RWPE2 (cell line): Measurements from ENCODE around the gene TARBP1.

ENCODE experiments used
- ATAC-seq: fragments of 200-7000 bp; cut with Tn5 transposase; 3 replicates; pipeline ENCODE4 v1.9.1; 2021; ENCODE audit warnings: low read depth
- DNase-seq: peaks from one replicate; pipeline ENCODE4 v3.0.0-alpha.2; 2020; ENCODE audit warnings: low spot score
- H3K27ac ChIP-seq: fragments of 450-650 bp; 2 replicates; pipeline ENCODE4 v1.5.1; 2017; ENCODE audit warnings: mild to moderate bottlenecking; ENCODE audit not compliant: poor library complexity, severe bottlenecking
- H3K27me3 ChIP-seq: fragments of 250-450 bp; sonication (Bioruptor Pico); 2 replicates; pipeline ENCODE4 v1.5.1; 2021; ENCODE audit warnings: mild to moderate bottlenecking, moderate library complexity; ENCODE audit not compliant: insufficient read depth, poor library complexity, severe bottlenecking
- H3K36me3 ChIP-seq: fragments of 250-450 bp; sonication (Bioruptor Pico); 2 replicates; pipeline ENCODE4 v1.5.1; 2020; ENCODE audit warnings: low read depth, mild to moderate bottlenecking, moderate library complexity
- H3K4me1 ChIP-seq: fragments of 250-450 bp; sonication (Bioruptor Pico); 2 replicates; pipeline ENCODE4 v1.5.1; 2021; ENCODE audit warnings: mild to moderate bottlenecking, moderate library complexity; ENCODE audit not compliant: insufficient read depth, poor library complexity, severe bottlenecking
- H3K4me3 ChIP-seq: fragments of 250-450 bp; sonication (Bioruptor Pico); 2 replicates; pipeline ENCODE4 v1.5.1; 2021; ENCODE audit warnings: mild to moderate bottlenecking, moderate library complexity; ENCODE audit not compliant: severe bottlenecking
- H3K9me3 ChIP-seq: fragments of 250-450 bp; sonication (Bioruptor Pico); 2 replicates; pipeline ENCODE4 v1.5.1; 2021; ENCODE audit warnings: mild to moderate bottlenecking, moderate library complexity; ENCODE audit not compliant: severe bottlenecking
- TF ChIP-seq, protein P1 (sequence below): fragments of 450-650 bp; IDR thresholded peaks from one replicate; pipeline ENCODE4 v1.5.1; 2017; ENCODE audit warnings: mild to moderate bottlenecking, moderate library complexity; ENCODE audit not compliant: poor library complexity, severe bottlenecking

Gene TARBP1

DNA sequence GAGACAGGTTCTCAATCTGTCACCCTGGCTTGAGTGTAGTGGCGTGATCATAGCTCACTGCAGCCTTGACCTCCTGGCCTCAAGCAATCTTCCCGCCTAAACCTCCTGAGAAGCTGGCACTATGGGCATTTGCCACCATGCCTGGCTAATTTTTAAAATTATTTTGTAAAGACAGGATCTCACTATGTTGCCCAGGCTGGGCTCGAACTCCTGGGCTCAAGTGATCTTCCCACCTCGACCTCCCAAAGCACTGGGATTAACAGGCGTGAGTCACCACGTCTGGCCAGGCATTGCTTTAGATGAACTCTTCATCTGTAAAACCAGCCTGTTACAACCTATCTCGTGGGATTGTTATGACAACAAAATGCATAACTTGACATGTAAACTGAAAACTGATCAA is 103.3 kb downstream of the TARBP1 start:
- Histone ChIP-seq H3K4me1 (peaks cover 12% of the 10 kb centered on the region), H3K9me3 (no peaks in the 10 kb centered on the region), H3K27me3 (no peaks in the 10 kb centered on the region), H3K4me3 (no peak overlapping the region), H3K27ac (no peak overlapping the region), H3K36me3 (peaks cover 38% of the 10 kb centered on the region)
- TF ChIP-seq, protein P1, sequence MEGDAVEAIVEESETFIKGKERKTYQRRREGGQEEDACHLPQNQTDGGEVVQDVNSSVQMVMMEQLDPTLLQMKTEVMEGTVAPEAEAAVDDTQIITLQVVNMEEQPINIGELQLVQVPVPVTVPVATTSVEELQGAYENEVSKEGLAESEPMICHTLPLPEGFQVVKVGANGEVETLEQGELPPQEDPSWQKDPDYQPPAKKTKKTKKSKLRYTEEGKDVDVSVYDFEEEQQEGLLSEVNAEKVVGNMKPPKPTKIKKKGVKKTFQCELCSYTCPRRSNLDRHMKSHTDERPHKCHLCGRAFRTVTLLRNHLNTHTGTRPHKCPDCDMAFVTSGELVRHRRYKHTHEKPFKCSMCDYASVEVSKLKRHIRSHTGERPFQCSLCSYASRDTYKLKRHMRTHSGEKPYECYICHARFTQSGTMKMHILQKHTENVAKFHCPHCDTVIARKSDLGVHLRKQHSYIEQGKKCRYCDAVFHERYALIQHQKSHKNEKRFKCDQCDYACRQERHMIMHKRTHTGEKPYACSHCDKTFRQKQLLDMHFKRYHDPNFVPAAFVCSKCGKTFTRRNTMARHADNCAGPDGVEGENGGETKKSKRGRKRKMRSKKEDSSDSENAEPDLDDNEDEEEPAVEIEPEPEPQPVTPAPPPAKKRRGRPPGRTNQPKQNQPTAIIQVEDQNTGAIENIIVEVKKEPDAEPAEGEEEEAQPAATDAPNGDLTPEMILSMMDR = no peak
- DNase-seq (no peak), ATAC-seq (no peak)

DNA sequence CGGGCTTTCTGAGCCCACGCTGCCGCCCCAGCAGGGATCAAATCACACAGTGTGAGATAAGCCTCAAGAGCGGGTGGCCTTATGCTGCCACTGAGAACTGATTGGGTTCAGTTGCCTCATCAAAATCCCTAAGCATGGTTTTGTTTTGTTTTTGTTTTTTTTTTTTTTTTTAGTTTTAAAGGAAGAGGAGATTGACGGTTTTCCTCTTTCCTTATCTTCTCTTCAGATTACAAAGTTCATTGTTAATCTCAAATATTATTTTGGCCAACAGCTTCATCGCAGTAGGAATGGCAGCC is 105.1 kb downstream of the TARBP1 start:
- Histone ChIP-seq H3K36me3 (peaks cover 26% of the 10 kb centered on the region), H3K27me3 (no peaks in the 10 kb centered on the region), H3K27ac (peak overlapping the region; percentile 73), H3K9me3 (no peaks in the 10 kb centered on the region), H3K4me1 (peaks cover 25% of the 10 kb centered on the region), H3K4me3 (peak overlapping the region; percentile 88)
- ATAC-seq = no peak; the same call in 2 of the 3 replicates
- TF ChIP-seq, protein P1 = no peak
- DNase-seq = no peak

DNA sequence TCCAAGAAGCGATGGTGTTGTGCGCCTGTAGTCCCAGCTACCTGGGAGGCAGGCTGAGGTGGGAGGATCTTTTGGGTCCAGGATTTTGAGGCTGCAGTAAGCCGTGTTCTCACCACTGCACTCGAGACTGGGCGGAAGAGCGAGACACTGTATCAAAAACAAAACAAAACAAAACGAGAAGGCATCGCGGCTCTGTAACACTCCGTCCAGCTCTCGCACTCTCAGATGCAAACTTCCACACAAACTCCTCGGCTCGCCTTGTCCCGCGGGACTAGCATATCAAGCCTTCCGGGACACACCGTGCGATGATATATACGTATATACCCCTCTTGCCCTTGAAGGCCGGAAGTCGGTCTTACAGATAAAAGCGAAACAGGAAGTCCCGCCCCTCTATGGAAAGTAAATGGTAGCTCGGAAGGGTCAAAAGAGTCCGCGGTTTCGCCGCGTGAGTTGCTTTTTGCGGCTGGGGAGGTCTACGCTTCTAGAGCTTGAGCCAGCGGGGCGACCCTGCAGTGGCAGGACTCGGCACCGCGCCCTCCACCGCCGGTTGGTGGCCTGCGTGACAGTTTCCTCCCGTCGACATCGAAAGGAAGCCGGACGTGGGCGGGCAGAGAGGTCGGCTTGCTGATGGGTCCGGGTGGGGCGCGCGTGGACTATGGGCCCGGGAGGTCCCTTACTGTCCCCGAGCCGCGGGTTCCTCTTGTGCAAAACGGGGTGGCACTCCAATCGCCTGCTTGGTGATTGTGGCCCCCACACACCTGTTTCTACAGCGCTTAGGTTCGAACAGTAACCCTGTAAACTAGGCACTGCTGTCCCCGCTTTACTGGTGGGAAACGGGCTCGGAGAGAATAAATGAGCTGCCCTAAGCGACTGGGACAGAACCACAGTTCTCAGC is 105.7 kb downstream of the TARBP1 start, which contains the start of gene COA6:
TSS of gene COA6 (plus strand) at position 393 of the 895 bp plus-strand sequence. CDS start at position 404, 11 bp downstream.
- H3K9me3 ChIP-seq = no peaks in the 10 kb centered on the region
- H3K36me3 ChIP-seq = peaks cover 26% of the 10 kb centered on the region
- H3K27me3 ChIP-seq = no peaks in the 10 kb centered on the region
- DNase-seq = peak; percentile 86
- H3K4me1 ChIP-seq = peaks cover 25% of the 10 kb centered on the region
- H3K4me3 ChIP-seq = peak within 1 kb of the TSS; percentile 88
- TF ChIP-seq, protein P1 = no peak
- peak within 1 kb of the TSS; percentile 73 for H3K27ac ChIP-seq
- peak; percentile 92 for ATAC-seq

DNA sequence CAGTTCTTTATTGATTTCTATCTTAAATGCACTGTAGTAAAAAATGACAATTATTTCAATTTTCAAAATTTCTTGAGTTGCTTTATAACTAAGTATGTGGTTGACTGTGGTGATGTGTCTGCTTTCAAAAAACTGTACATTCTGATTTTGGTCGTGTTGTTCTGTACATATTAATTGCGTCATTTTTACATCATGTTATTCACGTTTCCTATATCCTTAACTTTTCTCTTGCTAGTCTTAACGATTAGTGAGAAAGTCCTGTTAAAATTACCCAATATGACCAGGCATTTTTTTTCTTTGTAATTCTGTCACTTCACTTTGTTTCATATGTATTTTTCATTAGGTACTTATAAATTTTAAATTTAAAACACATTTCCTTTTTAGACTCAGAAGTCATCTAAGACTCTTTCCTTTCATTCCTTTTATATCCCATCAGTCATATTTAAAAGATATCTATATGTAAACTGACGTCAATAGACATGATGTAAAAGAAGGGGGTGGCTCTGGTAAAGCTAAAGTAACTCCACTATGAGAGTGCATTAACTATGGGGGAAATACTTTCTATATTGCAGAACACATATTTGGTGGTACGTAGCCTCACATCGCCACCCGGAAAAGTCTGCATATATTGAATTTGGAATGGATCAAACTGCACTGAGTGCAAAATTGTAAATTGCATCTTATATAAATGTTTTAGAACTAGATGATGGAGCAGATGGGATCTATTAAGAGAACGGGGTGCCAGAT is 106.8 kb downstream of the TARBP1 start:
- Histone ChIP-seq H3K27me3 (no peaks in the 10 kb centered on the region), H3K4me3 (peak overlapping the region; percentile 88), H3K36me3 (peaks cover 21% of the 10 kb centered on the region), H3K4me1 (peaks cover 25% of the 10 kb centered on the region), H3K27ac (peak overlapping the region; percentile 73), H3K9me3 (no peaks in the 10 kb centered on the region)
- no peak for DNase-seq
- TF ChIP-seq, protein P1 = no peak
- no peak for ATAC-seq

DNA sequence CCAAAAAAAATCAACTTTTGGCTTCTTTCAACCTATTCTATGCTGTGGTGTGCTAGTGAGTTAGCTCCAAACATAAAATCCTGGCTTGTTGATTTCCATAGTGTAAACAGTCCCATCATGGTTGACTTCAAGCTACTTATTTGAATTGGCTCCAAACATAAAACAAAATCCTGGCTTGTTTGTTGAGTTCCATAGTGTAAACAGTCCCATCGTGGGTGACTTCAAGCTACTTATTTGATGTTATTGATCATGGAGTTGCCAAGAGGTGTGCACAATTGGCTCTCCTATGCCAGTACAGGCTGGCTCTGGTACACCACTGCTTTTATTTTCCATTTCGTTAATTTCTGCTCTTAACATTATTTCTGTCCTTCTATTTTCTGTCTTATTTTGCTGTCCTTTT is 107.6 kb downstream of the TARBP1 start:
- ATAC-seq = no peak
- H3K27ac ChIP-seq = no peak overlapping the region

More for the DNA sequence above, 107.6 kb downstream of the TARBP1 start:
- H3K9me3 ChIP-seq = no peaks in the 10 kb centered on the region
- peaks cover 25% of the 10 kb centered on the region for H3K4me1 ChIP-seq
- H3K4me3 ChIP-seq = no peak overlapping the region
- peaks cover 16% of the 10 kb centered on the region for H3K36me3 ChIP-seq
- DNase-seq = no peak
- TF ChIP-seq, protein P1 = no peak
- no peaks in the 10 kb centered on the region for H3K27me3 ChIP-seq
